Panc1 (cell line): ENCODE data around the gene CCDC187.

Experiments
- POLR2AphosphoS5 ChIP-seq: IDR thresholded peaks from 2 replicates; pipeline ENCODE4 v1.6.1; 2012; ENCODE audit warnings: mild to moderate bottlenecking, low read depth, low read length, moderate library complexity
- TCF7L2 ChIP-seq: IDR thresholded peaks from 2 replicates; pipeline ENCODE4 v1.6.1; 2011; ENCODE audit warnings: mild to moderate bottlenecking, low read depth, low read length, inconsistent platforms
- TF ChIP-seq, protein P1 (sequence below): fragments of 450-650 bp; IDR thresholded peaks from 2 replicates; pipeline ENCODE4 v1.5.1; 2017; ENCODE audit warnings: mild to moderate bottlenecking
- TF ChIP-seq, protein P2 (sequence below), 2 experiments: IDR thresholded peaks; 2 replicates each; pipeline ENCODE4 v1.6.1; 2011 to 2012; ENCODE audit warnings: low read depth in 2 of 2, control low read depth in 1 of 2, low read length in 1 of 2, mild to moderate bottlenecking in 1 of 2, moderate library complexity in 1 of 2; ENCODE audit not compliant: insufficient read depth in 1 of 2

- TF ChIP-seq, protein P1, sequence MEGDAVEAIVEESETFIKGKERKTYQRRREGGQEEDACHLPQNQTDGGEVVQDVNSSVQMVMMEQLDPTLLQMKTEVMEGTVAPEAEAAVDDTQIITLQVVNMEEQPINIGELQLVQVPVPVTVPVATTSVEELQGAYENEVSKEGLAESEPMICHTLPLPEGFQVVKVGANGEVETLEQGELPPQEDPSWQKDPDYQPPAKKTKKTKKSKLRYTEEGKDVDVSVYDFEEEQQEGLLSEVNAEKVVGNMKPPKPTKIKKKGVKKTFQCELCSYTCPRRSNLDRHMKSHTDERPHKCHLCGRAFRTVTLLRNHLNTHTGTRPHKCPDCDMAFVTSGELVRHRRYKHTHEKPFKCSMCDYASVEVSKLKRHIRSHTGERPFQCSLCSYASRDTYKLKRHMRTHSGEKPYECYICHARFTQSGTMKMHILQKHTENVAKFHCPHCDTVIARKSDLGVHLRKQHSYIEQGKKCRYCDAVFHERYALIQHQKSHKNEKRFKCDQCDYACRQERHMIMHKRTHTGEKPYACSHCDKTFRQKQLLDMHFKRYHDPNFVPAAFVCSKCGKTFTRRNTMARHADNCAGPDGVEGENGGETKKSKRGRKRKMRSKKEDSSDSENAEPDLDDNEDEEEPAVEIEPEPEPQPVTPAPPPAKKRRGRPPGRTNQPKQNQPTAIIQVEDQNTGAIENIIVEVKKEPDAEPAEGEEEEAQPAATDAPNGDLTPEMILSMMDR = no peak
- TF ChIP-seq, protein P2, sequence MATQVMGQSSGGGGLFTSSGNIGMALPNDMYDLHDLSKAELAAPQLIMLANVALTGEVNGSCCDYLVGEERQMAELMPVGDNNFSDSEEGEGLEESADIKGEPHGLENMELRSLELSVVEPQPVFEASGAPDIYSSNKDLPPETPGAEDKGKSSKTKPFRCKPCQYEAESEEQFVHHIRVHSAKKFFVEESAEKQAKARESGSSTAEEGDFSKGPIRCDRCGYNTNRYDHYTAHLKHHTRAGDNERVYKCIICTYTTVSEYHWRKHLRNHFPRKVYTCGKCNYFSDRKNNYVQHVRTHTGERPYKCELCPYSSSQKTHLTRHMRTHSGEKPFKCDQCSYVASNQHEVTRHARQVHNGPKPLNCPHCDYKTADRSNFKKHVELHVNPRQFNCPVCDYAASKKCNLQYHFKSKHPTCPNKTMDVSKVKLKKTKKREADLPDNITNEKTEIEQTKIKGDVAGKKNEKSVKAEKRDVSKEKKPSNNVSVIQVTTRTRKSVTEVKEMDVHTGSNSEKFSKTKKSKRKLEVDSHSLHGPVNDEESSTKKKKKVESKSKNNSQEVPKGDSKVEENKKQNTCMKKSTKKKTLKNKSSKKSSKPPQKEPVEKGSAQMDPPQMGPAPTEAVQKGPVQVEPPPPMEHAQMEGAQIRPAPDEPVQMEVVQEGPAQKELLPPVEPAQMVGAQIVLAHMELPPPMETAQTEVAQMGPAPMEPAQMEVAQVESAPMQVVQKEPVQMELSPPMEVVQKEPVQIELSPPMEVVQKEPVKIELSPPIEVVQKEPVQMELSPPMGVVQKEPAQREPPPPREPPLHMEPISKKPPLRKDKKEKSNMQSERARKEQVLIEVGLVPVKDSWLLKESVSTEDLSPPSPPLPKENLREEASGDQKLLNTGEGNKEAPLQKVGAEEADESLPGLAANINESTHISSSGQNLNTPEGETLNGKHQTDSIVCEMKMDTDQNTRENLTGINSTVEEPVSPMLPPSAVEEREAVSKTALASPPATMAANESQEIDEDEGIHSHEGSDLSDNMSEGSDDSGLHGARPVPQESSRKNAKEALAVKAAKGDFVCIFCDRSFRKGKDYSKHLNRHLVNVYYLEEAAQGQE (IDR thresholded peaks at IDR 0.05; ENCODE audit: insufficient read depth in 1 of 2, low read depth in 2 of 2, low read length in 1 of 2) = no peak
- TF ChIP-seq TCF7L2 (no peak), POLR2AphosphoS5 (no peak)
Measured at GRCh38 chr9:136295055-136295454, 8.8 kb downstream of the CCDC187 start.
